HG03103 (cell line): ENCODE data around the gene CLRN1.
"Not testable (repeated sequence)": the region's sequence is repeated elsewhere in the genome, so short reads cannot be mapped to it uniquely, and the experiment has no call there.

Experiments used
- ATAC-seq: cut with Tn5 transposase; IDR thresholded peaks from one replicate; pipeline ENCODE4 v1.9.1; 2021; ENCODE audit warnings: low read depth; ENCODE audit not compliant: unreplicated experiment

CLRN1 gene, protein sequence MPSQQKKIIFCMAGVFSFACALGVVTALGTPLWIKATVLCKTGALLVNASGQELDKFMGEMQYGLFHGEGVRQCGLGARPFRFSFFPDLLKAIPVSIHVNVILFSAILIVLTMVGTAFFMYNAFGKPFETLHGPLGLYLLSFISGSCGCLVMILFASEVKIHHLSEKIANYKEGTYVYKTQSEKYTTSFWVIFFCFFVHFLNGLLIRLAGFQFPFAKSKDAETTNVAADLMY

DNA sequence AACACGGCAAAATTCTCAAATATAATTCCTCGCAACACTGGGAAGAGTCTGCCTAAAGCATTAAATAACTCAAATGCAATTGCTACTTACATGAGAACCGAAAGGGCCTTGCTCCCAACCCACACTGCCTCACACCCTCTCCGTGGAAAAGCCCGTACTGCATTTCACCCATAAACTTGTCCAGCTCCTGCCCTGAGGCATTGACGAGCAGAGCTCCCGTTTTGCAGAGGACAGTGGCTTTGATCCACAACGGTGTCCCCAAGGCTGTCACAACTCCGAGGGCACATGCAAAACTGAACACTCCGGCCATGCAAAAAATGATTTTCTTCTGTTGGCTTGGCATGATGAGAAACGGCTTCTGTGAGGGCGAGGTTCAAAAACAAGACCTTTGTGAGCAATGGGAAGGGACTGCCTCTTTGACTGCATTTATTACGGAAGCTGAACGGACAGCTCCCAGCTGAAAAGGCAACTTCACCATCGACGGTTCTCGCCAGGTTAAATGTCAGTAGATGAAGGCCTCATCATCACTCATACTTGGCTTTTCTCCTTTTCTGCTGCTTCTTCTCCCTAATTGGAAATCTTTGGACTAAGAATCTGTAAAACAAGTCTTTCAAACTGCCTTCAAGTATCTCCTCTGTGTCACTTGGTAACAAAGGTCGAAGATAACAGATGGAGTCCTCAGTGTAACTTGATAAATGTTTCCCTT is at the start of gene CLRN1:
Gene CLRN1 (minus strand): TSS at position 362 of the 706 bp plus-strand sequence. CDS start 19 bp downstream, at position 343.
- no peak for ATAC-seq

- no peak for ATAC-seq
Measured at GRCh38 chr3:151016478-151016795, 43.9 kb upstream of the CLRN1 start.

DNA sequence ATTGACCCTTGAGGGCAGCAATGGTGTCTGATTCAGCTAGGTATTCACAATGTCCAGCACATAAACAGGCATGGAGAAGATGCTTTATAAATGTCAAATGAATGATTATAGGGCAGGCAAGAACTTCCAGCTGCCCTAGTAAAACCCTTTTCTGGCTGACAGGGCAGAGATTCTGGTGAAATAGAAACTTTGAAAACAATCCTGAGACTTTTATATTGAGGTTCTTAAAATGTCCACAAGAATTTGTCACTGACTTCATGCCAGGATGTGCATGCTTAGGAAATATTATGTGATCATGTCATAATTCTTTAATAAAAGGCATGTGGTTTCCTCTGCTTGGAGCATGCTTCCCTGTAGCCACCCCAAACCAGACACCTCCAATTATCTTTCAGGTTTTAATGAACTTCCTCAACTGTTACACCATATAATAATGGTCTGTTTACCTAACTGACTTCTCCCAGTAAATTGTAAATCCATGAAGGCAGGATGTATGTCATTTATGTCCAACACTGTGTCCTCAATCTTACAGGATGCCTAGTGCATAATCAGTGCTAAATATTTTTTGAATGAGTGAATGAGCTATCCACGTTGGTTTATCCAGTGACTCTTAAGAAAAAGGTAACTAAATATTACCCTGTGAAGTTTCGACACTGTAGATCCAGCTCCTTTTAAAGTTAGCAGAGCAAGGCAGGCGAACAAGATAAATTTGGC is 43.4 kb upstream of the CLRN1 start:
- ATAC-seq: no peak

GRCh38 chr3:151015181-151015580 is 42.7 kb upstream of the CLRN1 start:
- no peak for ATAC-seq

GRCh38 chr3:151014501-151015018 is 42.0 kb upstream of the CLRN1 start:
- no peak for ATAC-seq

GRCh38 chr3:151012753-151013152 is 40.2 kb upstream of the CLRN1 start:
- ATAC-seq: no peak

- no peak for ATAC-seq
Measured at GRCh38 chr3:151011427-151011826, 38.9 kb upstream of the CLRN1 start.

DNA sequence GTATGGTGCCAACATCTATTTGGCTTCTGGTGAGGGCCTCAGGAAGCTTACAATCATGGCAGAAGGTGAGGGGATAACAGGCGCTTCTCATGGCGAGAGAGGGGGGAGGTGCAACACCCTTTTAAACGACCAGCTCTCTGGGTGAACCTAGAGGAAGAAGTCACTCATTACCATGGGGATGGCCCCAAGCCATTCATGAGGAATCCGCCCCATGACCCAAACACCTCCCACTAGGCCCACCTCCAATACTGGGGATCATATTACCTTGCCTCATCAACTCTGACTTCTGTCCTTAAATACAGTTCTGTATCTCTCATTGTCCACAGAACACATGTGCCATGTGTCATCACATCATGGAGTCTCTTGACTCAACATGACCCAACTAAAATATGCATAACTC is 37.5 kb upstream of the CLRN1 start:
- ATAC-seq: no peak

DNA sequence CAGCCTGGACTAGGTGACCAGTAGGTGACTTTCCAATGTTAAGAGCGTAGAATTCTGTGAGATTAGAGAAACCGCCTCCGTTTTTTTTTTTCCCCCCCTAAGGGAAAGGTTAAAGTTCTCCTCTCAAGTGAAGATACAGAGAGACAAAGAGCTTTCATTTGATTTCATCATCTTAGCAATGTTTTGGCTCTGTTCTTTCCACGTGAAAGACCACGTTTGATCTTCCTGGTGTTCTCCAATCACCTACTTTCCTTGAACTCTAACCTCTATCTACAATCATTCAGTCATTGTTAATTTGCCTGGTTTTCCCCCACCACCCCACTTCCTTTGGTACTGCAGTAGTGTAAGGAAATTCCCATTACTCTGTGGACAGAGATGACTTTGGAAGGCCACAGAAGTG is 36.9 kb upstream of the CLRN1 start:
- ATAC-seq: no peak

DNA sequence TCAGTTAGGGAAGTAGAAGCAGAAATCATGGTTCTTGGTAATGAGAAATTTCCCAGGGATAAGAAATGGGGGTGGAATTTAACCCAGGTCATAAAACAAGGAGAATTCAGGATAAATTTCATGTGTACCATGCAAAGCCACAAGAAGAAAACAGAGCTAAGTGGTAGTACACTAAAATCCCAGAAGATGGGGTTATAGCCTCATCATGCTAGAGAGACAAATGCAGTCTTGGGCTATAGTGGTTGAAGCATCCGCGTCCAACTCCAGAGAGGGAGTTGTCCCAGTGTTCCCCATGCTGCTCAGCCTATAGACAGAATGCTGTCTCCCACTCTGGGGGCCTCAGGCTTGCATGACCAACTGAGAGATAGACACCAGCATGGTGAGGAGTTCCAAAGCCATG is 36.2 kb upstream of the CLRN1 start:
- ATAC-seq: no peak

GRCh38 chr3:151003768-151004134 is 31.2 kb upstream of the CLRN1 start:
- ATAC-seq: no peak

GRCh38 chr3:151003029-151003767 is 30.7 kb upstream of the CLRN1 start:
- no peak for ATAC-seq

GRCh38 chr3:151002003-151002981 is 29.8 kb upstream of the CLRN1 start:
- ATAC-seq: no peak

GRCh38 chr3:150998996-150999395 is 26.5 kb upstream of the CLRN1 start:
- ATAC-seq: no peak

DNA sequence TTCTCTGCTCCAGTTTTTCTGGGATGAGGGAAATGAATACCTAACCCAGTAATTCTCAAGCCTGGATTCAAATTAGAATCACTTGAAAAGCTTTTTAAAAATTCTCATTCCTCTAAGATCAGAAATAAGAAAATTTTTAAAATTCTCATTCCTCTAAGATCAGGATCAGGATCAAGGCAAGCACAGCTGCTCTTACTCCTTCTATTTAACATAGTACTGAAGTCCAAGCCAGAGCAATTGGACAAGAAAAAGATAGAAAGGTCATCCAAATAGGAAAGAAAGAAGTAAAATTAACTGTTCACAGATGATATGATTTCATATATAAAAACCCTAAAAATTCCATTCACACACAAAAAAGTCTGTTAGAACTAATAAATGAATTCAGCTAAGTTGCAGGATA is 24.2 kb upstream of the CLRN1 start:
- ATAC-seq: no peak

DNA sequence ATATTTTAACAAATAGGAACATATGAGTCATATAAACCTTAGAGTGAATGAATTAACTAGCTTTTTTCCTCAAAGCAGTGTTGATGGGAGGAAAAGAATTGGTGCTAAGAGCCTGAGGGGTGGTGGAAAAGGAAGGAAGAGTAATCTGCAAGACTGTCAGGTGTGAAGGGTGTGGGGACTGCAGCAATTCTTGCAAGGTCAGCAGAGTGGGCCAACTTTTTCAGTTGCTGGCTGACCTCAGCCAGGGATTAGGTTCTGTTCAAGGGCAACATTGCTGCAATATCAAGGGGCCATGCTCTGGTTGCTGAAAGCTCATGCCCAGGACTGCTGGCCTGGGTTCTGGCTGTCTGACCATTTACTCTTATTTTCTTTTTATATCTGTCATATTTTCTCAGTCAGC is 23.0 kb upstream of the CLRN1 start:
- ATAC-seq: no peak

- ATAC-seq: no peak
Measured at GRCh38 chr3:150989208-150989607, 16.7 kb upstream of the CLRN1 start.

GRCh38 chr3:150988395-150988794 is 15.9 kb upstream of the CLRN1 start:
- ATAC-seq: not testable (repeated sequence)

- no peak for ATAC-seq
Measured at GRCh38 chr3:150985711-150986110, 13.2 kb upstream of the CLRN1 start.

DNA sequence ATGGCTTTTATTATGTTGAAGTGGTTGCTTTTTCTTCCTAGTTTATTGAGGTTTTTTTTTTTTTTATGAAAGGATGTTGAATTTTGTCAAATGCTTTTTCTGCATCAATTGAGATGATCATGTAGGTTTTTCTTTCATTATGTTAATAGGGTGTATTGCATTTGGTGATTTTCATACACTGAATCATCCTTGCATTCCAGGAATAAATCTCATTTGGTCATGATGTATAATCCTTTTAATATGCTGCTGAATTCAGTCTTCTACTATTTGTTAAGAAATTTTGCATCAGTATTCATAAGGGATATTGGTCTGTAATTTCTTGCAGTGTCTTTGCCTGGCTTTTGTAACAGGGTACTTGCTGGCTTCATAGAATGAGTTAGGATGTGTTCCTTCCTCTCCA is 11.5 kb upstream of the CLRN1 start:
- no peak for ATAC-seq
